ENCODE results near the gene LYPD6B.

DNA sequence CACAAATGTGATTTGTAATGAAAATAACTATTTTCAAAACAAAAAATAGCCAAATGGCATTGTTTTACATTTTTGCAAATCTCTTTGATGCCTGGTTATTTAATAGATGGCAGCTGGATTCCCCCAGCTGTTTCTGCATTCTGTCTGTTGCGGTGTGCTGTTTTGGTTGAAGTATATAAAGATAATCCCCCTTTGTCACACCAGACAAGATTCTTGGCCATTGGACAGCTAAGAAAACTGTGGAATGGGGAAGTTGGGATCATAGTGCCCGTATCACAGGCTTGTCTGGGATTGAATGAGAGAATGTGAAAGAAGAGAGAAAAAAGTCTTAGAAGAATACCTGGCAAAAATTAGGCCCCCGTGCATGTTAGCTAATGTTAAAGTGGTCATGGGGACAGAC is 19.5 kb upstream of the LYPD6B start:
- TF ChIP-seq POLR2A (IDR thresholded peaks at IDR 0.05) (no peak), POLR2AphosphoS5 (IDR thresholded peaks at IDR 0.05) (no peak), CTCF (IDR thresholded peaks at IDR 0.05 in 8 of 11, conservative IDR thresholded peaks at IDR 0.05 in 3 of 11) (no peak)

Data from spleen (tissue), 7 donors.